ENCODE measurements around the gene CKS1B. TPM values are rescaled to one million over a fixed set of nuclear protein-coding genes. Genes with fewer than 3 reads are reported as not detected.

The CKS1B gene
- total and polyA plus RNA-seq, 10 donors = 15.7 to 51.5 (median 27.5) TPM

- Histone ChIP-seq H3K4me3 (peak overlapping the region in 1 of 8 donors; percentile 76), H3K4me1 (peaks cover 37 to 100% (median 100%) of the 10 kb centered on the region in 6 donors), H3K27me3 (replicated peaks in 1 of 7) (no peaks in the 10 kb centered on the region), H3K27ac (peak overlapping the region in 7 of 8 donors; percentile 60 to 99 (median 95)), H3K9me3 (no peaks in the 10 kb centered on the region), H3K36me3 (peaks cover 0 to 45% (median 19%) of the 10 kb centered on the region in 6 donors)
- WGBS, 5 donors = 31 to 59% (median 46%) methylated on average over 5 to 9 of the region's 9 CpGs
- no peak for TF ChIP-seq CTCF (IDR thresholded peaks at IDR 0.05 in 8 of 11, conservative IDR thresholded peaks at IDR 0.05 in 3 of 11)
- no peak for TF ChIP-seq POLR2A (IDR thresholded peaks at IDR 0.05)
- TF ChIP-seq POLR2AphosphoS5 (IDR thresholded peaks at IDR 0.05) = peak in 1 of 3 donors; percentile 29
- intact Hi-C loops (cut with DNase I; ENCODE audit: low total_unique reads) = no loop called here
- peak; percentile 81 for DNase-seq
Observed at GRCh38 chr1:155012026-155012546, 37.6 kb downstream of the CKS1B start.

- H3K4me1 ChIP-seq = peaks cover 43 to 100% (median 100%) of the 10 kb centered on the region in 6 donors
- peaks cover 0 to 45% (median 19%) of the 10 kb centered on the region in 6 donors for H3K36me3 ChIP-seq
- H3K9me3 ChIP-seq = no peaks in the 10 kb centered on the region
- H3K4me3 ChIP-seq = peak overlapping the region in 1 of 8 donors; percentile 76
- peak; percentile 69 for DNase-seq
- H3K27ac ChIP-seq = peak overlapping the region in 7 of 8 donors; percentile 60 to 99 (median 95)
- intact Hi-C loops (cut with DNase I; ENCODE audit: low total_unique reads) = no loop called here
- H3K27me3 ChIP-seq (replicated peaks in 1 of 7) = no peaks in the 10 kb centered on the region
- 52 to 88% (median 65%) methylated on average over 2 to 3 of the region's 3 CpGs for WGBS, 5 donors
- TF ChIP-seq CTCF (IDR thresholded peaks at IDR 0.05 in 8 of 11, conservative IDR thresholded peaks at IDR 0.05 in 3 of 11) (no peak), POLR2AphosphoS5 (IDR thresholded peaks at IDR 0.05) (no peak), POLR2A (IDR thresholded peaks at IDR 0.05) (no peak)
Observed at GRCh38 chr1:155012776-155013602, 38.5 kb downstream of the CKS1B start.

- peaks cover 47 to 100% (median 100%) of the 10 kb centered on the region in 6 donors for H3K4me1 ChIP-seq
- no peak for DNase-seq
- H3K36me3 ChIP-seq = peaks cover 0 to 45% (median 19%) of the 10 kb centered on the region in 6 donors
- no peaks in the 10 kb centered on the region for H3K27me3 ChIP-seq (replicated peaks in 1 of 7)
- peak overlapping the region in 7 of 8 donors; percentile 60 to 99 (median 95) for H3K27ac ChIP-seq
- intact Hi-C loops (cut with DNase I; ENCODE audit: low total_unique reads) = no loop called here
- H3K4me3 ChIP-seq = peak overlapping the region in 1 of 8 donors; percentile 30
- TF ChIP-seq POLR2AphosphoS5 (IDR thresholded peaks at IDR 0.05) (peak in 1 of 3 donors; percentile 45), POLR2A (IDR thresholded peaks at IDR 0.05) (no peak)
- no peaks in the 10 kb centered on the region for H3K9me3 ChIP-seq
- WGBS, 5 donors = 14 to 21% (median 19%) methylated on average over 4 to 8 of the region's 8 CpGs
Observed at GRCh38 chr1:155013632-155014031, 39.2 kb downstream of the CKS1B start.

GRCh38 chr1:155014709-155015508 is 40.4 kb downstream of the CKS1B start:
- Histone ChIP-seq H3K27me3 (replicated peaks in 1 of 7) (no peaks in the 10 kb centered on the region), H3K9me3 (no peaks in the 10 kb centered on the region), H3K4me1 (peaks cover 47 to 100% (median 96%) of the 10 kb centered on the region in 6 donors), H3K27ac (peak overlapping the region in 5 of 8 donors; percentile 29 to 99 (median 96)), H3K36me3 (peaks cover 0 to 45% (median 19%) of the 10 kb centered on the region in 6 donors), H3K4me3 (no peak overlapping the region)
- 88 to 96% (median 91%) methylated on average over 15 to 31 of the region's 31 CpGs for WGBS, 5 donors
- no peak for DNase-seq
- intact Hi-C loops (cut with DNase I; ENCODE audit: low total_unique reads) = no loop called here
- TF ChIP-seq POLR2AphosphoS5 (IDR thresholded peaks at IDR 0.05) (peak in 1 of 3 donors; percentile 55), CTCF (IDR thresholded peaks at IDR 0.05 in 8 of 11, conservative IDR thresholded peaks at IDR 0.05 in 3 of 11) (no peak)

All from spleen (tissue), 11 donors.